ENCODE measurements around the gene NFKBIE. TPM values are rescaled to one million over a fixed set of nuclear protein-coding genes. Genes with fewer than 3 reads are reported as not detected.

NFKBIE gene
- total and polyA plus RNA-seq, 2 experiments from 2014 or later: 14.6 to 25.9 TPM

DNA sequence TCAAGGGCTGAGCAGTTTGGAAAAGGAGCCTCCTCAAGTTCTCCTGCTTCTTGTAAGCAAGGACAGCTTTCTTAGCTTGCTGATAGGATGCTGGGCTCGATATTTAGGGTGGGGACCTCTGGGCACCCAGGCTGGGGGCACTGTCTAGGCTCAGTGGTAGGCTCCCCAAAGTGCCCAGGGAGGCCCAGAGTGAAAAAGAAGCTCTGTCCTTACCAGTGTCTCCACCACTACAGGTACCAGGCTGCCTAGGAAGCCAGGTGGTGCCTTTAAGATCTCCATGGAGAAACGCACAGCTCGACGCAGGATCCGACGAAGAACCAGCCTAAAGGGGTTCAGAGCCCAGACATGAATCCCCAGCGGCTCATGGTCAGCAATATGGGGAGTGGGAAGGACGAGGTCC lies 41.4 kb upstream of the NFKBIE start (continued):
- TF ChIP-seq, protein P1, sequence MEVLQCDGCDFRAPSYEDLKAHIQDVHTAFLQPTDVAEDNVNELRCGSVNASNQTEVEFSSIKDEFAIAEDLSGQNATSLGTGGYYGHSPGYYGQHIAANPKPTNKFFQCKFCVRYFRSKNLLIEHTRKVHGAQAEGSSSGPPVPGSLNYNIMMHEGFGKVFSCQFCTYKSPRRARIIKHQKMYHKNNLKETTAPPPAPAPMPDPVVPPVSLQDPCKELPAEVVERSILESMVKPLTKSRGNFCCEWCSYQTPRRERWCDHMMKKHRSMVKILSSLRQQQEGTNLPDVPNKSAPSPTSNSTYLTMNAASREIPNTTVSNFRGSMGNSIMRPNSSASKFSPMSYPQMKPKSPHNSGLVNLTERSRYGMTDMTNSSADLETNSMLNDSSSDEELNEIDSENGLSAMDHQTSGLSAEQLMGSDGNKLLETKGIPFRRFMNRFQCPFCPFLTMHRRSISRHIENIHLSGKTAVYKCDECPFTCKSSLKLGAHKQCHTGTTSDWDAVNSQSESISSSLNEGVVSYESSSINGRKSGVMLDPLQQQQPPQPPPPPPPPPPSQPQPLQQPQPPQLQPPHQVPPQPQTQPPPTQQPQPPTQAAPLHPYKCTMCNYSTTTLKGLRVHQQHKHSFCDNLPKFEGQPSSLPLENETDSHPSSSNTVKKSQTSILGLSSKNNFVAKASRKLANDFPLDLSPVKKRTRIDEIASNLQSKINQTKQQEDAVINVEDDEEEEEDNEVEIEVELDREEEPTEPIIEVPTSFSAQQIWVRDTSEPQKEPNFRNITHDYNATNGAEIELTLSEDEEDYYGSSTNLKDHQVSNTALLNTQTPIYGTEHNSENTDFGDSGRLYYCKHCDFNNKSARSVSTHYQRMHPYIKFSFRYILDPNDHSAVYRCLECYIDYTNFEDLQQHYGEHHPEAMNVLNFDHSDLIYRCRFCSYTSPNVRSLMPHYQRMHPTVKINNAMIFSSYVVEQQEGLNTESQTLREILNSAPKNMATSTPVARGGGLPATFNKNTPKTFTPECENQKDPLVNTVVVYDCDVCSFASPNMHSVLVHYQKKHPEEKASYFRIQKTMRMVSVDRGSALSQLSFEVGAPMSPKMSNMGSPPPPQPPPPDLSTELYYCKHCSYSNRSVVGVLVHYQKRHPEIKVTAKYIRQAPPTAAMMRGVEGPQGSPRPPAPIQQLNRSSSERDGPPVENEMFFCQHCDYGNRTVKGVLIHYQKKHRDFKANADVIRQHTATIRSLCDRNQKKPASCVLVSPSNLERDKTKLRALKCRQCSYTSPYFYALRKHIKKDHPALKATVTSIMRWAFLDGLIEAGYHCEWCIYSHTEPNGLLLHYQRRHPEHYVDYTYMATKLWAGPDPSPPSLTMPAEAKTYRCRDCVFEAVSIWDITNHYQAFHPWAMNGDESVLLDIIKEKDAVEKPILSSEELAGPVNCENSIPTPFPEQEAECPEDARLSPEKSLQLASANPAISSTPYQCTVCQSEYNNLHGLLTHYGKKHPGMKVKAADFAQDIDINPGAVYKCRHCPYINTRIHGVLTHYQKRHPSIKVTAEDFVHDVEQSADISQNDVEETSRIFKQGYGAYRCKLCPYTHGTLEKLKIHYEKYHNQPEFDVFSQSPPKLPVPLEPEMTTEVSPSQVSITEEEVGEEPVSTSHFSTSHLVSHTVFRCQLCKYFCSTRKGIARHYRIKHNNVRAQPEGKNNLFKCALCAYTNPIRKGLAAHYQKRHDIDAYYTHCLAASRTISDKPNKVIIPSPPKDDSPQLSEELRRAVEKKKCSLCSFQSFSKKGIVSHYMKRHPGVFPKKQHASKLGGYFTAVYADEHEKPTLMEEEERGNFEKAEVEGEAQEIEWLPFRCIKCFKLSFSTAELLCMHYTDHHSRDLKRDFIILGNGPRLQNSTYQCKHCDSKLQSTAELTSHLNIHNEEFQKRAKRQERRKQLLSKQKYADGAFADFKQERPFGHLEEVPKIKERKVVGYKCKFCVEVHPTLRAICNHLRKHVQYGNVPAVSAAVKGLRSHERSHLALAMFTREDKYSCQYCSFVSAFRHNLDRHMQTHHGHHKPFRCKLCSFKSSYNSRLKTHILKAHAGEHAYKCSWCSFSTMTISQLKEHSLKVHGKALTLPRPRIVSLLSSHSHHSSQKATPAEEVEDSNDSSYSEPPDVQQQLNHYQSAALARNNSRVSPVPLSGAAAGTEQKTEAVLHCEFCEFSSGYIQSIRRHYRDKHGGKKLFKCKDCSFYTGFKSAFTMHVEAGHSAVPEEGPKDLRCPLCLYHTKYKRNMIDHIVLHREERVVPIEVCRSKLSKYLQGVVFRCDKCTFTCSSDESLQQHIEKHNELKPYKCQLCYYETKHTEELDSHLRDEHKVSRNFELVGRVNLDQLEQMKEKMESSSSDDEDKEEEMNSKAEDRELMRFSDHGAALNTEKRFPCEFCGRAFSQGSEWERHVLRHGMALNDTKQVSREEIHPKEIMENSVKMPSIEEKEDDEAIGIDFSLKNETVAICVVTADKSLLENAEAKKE (CRISPR knock-in tag; IDR thresholded peaks at IDR 0.05): no peak
- TF ChIP-seq, protein P2, sequence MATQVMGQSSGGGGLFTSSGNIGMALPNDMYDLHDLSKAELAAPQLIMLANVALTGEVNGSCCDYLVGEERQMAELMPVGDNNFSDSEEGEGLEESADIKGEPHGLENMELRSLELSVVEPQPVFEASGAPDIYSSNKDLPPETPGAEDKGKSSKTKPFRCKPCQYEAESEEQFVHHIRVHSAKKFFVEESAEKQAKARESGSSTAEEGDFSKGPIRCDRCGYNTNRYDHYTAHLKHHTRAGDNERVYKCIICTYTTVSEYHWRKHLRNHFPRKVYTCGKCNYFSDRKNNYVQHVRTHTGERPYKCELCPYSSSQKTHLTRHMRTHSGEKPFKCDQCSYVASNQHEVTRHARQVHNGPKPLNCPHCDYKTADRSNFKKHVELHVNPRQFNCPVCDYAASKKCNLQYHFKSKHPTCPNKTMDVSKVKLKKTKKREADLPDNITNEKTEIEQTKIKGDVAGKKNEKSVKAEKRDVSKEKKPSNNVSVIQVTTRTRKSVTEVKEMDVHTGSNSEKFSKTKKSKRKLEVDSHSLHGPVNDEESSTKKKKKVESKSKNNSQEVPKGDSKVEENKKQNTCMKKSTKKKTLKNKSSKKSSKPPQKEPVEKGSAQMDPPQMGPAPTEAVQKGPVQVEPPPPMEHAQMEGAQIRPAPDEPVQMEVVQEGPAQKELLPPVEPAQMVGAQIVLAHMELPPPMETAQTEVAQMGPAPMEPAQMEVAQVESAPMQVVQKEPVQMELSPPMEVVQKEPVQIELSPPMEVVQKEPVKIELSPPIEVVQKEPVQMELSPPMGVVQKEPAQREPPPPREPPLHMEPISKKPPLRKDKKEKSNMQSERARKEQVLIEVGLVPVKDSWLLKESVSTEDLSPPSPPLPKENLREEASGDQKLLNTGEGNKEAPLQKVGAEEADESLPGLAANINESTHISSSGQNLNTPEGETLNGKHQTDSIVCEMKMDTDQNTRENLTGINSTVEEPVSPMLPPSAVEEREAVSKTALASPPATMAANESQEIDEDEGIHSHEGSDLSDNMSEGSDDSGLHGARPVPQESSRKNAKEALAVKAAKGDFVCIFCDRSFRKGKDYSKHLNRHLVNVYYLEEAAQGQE (IDR thresholded peaks at IDR 0.05; ENCODE audit: unreplicated experiment): no peak
- no peak for TF ChIP-seq NANOG (IDR thresholded peaks at IDR 0.05; ENCODE audit: borderline replicate concordance)

DNA sequence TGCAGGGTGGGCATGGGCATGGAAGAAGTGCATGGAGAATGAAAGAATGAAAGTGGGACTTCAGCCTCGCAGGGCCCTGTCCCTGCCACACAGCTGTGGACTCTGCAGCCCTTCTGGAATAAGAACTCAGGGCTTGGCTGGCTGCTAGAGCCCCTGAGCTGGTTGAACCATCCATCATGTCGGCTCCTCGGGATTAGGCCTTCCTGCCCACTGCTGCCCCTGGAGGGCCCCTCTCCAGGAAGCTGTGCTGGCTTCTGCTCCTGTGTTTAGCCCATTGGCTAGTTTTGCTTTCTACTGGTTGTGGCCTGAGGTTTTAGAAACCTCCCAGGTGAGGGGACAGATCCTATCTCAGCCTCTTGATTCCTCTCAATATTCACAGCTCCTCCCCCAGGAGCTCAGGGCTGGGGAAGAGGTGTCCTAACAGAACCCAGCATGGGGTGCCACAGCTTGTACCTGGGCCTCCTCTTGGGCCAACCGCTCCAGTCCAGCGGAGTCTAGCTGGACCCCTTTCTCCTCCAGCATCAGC lies 39.9 kb upstream of the NFKBIE start:
- no peaks in the 10 kb centered on the region for H3K79me2 ChIP-seq (replicated peaks; ENCODE audit: insufficient read depth)

More for the DNA sequence above, 39.9 kb upstream of the NFKBIE start:
- H3K27ac ChIP-seq (ENCODE audit: low read depth): peak overlapping the region; percentile 66; the same call in 1 of the 2 replicates
- no peak overlapping the region for H3K4me2 ChIP-seq
- H4K20me1 ChIP-seq (replicated peaks; ENCODE audit: insufficient read depth): no peaks in the 10 kb centered on the region
- Mint-ChIP-seq H3K27ac (peak overlapping the region; percentile 94), H3K9me3 (no peaks in the 10 kb centered on the region; the same call in 2 of the 3 replicates), H3K4me3 (no peak overlapping the region), H3K27me3 (ENCODE audit: insufficient read depth, low read depth, poor library complexity) (peaks cover 10% of the 10 kb centered on the region), H3K36me3 (ENCODE audit: low read depth) (peaks cover 80% of the 10 kb centered on the region), H3K4me1 (no peaks in the 10 kb centered on the region)
- H2AFZ ChIP-seq: no peak overlapping the region
- H3K4me1 ChIP-seq (ENCODE audit: insufficient read depth): no peaks in the 10 kb centered on the region
- peaks cover 11% of the 10 kb centered on the region; the same call in 1 of the 2 replicates for H3K36me3 ChIP-seq (ENCODE audit: insufficient read depth)
- ATAC-seq (peak; percentile 11), DNase-seq (ENCODE audit: low spot score) (no peak)
- H3F3A ChIP-seq (replicated peaks; ENCODE audit: low read depth): no peaks in the 10 kb centered on the region
- H3K4me3 ChIP-seq: no peak overlapping the region
- H3K9me2 ChIP-seq (ENCODE audit: insufficient read depth): no peaks in the 10 kb centered on the region
- TF ChIP-seq JUNB (IDR thresholded peaks at IDR 0.05; ENCODE audit: unreplicated experiment) (no peak), NANOG (IDR thresholded peaks at IDR 0.05; ENCODE audit: borderline replicate concordance) (no peak), POLR2AphosphoS5 (IDR thresholded peaks at IDR 0.05; ENCODE audit: low read depth) (no peak), STAT1 (IDR thresholded peaks at IDR 0.05; ENCODE audit: unreplicated experiment) (no peak), ZNF331 (CRISPR knock-in tag; IDR thresholded peaks at IDR 0.05; ENCODE audit: low read depth) (no peak)
- TF ChIP-seq, protein P3, sequence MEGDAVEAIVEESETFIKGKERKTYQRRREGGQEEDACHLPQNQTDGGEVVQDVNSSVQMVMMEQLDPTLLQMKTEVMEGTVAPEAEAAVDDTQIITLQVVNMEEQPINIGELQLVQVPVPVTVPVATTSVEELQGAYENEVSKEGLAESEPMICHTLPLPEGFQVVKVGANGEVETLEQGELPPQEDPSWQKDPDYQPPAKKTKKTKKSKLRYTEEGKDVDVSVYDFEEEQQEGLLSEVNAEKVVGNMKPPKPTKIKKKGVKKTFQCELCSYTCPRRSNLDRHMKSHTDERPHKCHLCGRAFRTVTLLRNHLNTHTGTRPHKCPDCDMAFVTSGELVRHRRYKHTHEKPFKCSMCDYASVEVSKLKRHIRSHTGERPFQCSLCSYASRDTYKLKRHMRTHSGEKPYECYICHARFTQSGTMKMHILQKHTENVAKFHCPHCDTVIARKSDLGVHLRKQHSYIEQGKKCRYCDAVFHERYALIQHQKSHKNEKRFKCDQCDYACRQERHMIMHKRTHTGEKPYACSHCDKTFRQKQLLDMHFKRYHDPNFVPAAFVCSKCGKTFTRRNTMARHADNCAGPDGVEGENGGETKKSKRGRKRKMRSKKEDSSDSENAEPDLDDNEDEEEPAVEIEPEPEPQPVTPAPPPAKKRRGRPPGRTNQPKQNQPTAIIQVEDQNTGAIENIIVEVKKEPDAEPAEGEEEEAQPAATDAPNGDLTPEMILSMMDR (conservative IDR thresholded peaks at IDR 0.05; ENCODE audit: low read depth in 2 of 2): no peak
- H3K27me3 ChIP-seq (ENCODE audit: insufficient read depth): no peaks in the 10 kb centered on the region

Measured in GM23338 (cell line).